Liver (tissue), 3 donors: ENCODE data around the gene GALNT10.

Experiments
- RAD21 ChIP-seq, 2 donors: IDR thresholded peaks; 2 replicates each; pipeline ENCODE4 v1.6.1; 2016; ENCODE audit warnings: antibody characterized with exemption in 2 of 2, mild to moderate bottlenecking in 2 of 2
- SP1 ChIP-seq: IDR thresholded peaks from 2 replicates; pipeline ENCODE4 v1.6.1; 2018; ENCODE audit warnings: antibody characterized with exemption, mild to moderate bottlenecking
- YY1 ChIP-seq: IDR thresholded peaks from 2 replicates; pipeline ENCODE4 v1.6.1; 2016; ENCODE audit warnings: antibody characterized with exemption, mild to moderate bottlenecking
- TF ChIP-seq, protein P1 (sequence below): fragments of 150-350 bp; IDR thresholded peaks from 2 replicates; pipeline ENCODE4 v1.5.1; 2017; ENCODE audit warnings: improper control_type of control experiment, low read depth, low read length; ENCODE audit not compliant: missing input control
- donor health status: healthy.
- donor health status: healthy.

DNA sequence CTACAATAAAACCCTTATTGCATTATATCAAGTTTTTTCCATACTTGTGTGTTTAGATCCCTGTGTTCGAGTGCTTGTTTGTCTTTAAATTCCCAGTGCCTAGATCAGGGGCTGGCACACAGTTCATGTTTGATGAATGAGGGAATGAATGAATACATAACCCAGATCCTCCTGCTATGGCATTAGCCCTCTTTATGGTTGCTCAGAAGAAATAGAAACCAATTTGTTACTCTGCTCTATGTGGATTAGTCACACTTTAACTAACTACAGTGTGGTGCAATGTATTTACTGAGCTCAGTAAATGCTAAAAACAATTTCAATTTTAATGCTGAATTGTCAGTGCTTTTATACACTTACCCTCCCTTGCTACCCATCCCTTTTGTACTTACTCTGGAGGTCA lies 16.4 kb upstream of the GALNT10 start:
- TF ChIP-seq SP1 (no peak), RAD21 (IDR thresholded peaks at IDR 0.05) (no peak), YY1 (no peak)
- TF ChIP-seq, protein P1, sequence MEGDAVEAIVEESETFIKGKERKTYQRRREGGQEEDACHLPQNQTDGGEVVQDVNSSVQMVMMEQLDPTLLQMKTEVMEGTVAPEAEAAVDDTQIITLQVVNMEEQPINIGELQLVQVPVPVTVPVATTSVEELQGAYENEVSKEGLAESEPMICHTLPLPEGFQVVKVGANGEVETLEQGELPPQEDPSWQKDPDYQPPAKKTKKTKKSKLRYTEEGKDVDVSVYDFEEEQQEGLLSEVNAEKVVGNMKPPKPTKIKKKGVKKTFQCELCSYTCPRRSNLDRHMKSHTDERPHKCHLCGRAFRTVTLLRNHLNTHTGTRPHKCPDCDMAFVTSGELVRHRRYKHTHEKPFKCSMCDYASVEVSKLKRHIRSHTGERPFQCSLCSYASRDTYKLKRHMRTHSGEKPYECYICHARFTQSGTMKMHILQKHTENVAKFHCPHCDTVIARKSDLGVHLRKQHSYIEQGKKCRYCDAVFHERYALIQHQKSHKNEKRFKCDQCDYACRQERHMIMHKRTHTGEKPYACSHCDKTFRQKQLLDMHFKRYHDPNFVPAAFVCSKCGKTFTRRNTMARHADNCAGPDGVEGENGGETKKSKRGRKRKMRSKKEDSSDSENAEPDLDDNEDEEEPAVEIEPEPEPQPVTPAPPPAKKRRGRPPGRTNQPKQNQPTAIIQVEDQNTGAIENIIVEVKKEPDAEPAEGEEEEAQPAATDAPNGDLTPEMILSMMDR, result no peak
